ENCODE measurements around the gene SPTB.

Gene SPTB

GRCh38 chr14:64792871-64793560, 86.7 kb downstream of the SPTB start:
- in situ Hi-C loops (cut with MboI; ENCODE audit: low sequenced_read_pairs) = no loop called here

- in situ Hi-C loops (cut with MboI; ENCODE audit: low sequenced_read_pairs) = no loop called here
Observed at GRCh38 chr14:64792231-64792630, 87.5 kb downstream of the SPTB start.

- in situ Hi-C loops (cut with MboI; ENCODE audit: low sequenced_read_pairs) = no loop called here
Observed at GRCh38 chr14:64790478-64790877, 89.2 kb downstream of the SPTB start.

GRCh38 chr14:64789696-64790095, 90.0 kb downstream of the SPTB start:
- in situ Hi-C loops (cut with MboI; ENCODE audit: low sequenced_read_pairs) = no loop called here

GRCh38 chr14:64788706-64789105, 91.0 kb downstream of the SPTB start:
- in situ Hi-C loops (cut with MboI; ENCODE audit: low sequenced_read_pairs) = no loop called here

GRCh38 chr14:64787619-64788018, 92.1 kb downstream of the SPTB start:
- in situ Hi-C loops (cut with MboI; ENCODE audit: low sequenced_read_pairs) = no loop called here

GRCh38 chr14:64786296-64787149, 93.2 kb downstream of the SPTB start:
- in situ Hi-C loops (cut with MboI; ENCODE audit: low sequenced_read_pairs) = no loop called here

GRCh38 chr14:64784006-64784405, 95.7 kb downstream of the SPTB start:
- in situ Hi-C loops (cut with MboI; ENCODE audit: low sequenced_read_pairs) = no loop called here

GRCh38 chr14:64782196-64782595, 97.5 kb downstream of the SPTB start:
- in situ Hi-C loops (cut with MboI; ENCODE audit: low sequenced_read_pairs) = no loop called here

- in situ Hi-C loops (cut with MboI; ENCODE audit: low sequenced_read_pairs) = no loop called here
Observed at GRCh38 chr14:64779472-64779871, 100.2 kb downstream of the SPTB start.

- in situ Hi-C loops (cut with MboI; ENCODE audit: low sequenced_read_pairs) = no loop called here
Observed at GRCh38 chr14:64778104-64778754, 101.5 kb downstream of the SPTB start.

GRCh38 chr14:64777461-64777860, 102.2 kb downstream of the SPTB start:
- in situ Hi-C loops (cut with MboI; ENCODE audit: low sequenced_read_pairs) = no loop called here

GRCh38 chr14:64775081-64775777, 104.5 kb downstream of the SPTB start:
- in situ Hi-C loops (cut with MboI; ENCODE audit: low sequenced_read_pairs) = no loop called here

- in situ Hi-C loops (cut with MboI; ENCODE audit: low sequenced_read_pairs) = no loop called here
Observed at GRCh38 chr14:64774272-64774671, 105.4 kb downstream of the SPTB start.

- in situ Hi-C loops (cut with MboI; ENCODE audit: low sequenced_read_pairs) = no loop called here
Observed at GRCh38 chr14:64773577-64773976, 106.1 kb downstream of the SPTB start.

- in situ Hi-C loops (cut with MboI; ENCODE audit: low sequenced_read_pairs) = no loop called here
Observed at GRCh38 chr14:64773046-64773445, 106.7 kb downstream of the SPTB start.

- in situ Hi-C loops (cut with MboI; ENCODE audit: low sequenced_read_pairs) = no loop called here
Observed at GRCh38 chr14:64772397-64772950, 107.2 kb downstream of the SPTB start.

- in situ Hi-C loops (cut with MboI; ENCODE audit: low sequenced_read_pairs) = no loop called here
Observed at GRCh38 chr14:64771161-64771560, 108.5 kb downstream of the SPTB start.

GRCh38 chr14:64770751-64771150, 109.0 kb downstream of the SPTB start:
- in situ Hi-C loops (cut with MboI; ENCODE audit: low sequenced_read_pairs) = no loop called here

GRCh38 chr14:64769096-64770020, 110.3 kb downstream of the SPTB start:
- in situ Hi-C loops (cut with MboI; ENCODE audit: low sequenced_read_pairs) = no loop called here
